Adipose tissue (tissue), 3 donors: ENCODE data around the gene MRPL10. TPM values are rescaled to one million over a fixed set of nuclear protein-coding genes. Genes with fewer than 3 reads are reported as not detected.

Experiments used
- H3K27ac ChIP-seq: one replicate; pipeline ENCODE4 v1.5.1; 2013; ENCODE audit warnings: low read depth, low read length
- WGBS, 3 donors: extraction: QIAGEN DNeasy Blood & Tissue Kit; methylation state at CpG; one replicate each; pipeline ENCODE4 v1.1.7; 2013; 5-methylcytosine and 5-hydroxymethylcytosine counted together
- polyA plus RNA-seq, 3 donors: library from polyadenylated mRNA; stranded (reverse); fragments of 200-250 nt; gene quantifications; one replicate each; pipeline ENCODE4 v1.2.3, GENCODE V29; 2013
- donor health status: healthy with polysubstance abuse.
- donor health status: Bipolar disorder and iron deficiency.
- donor health status: healthy.

MRPL10 gene
- polyA plus RNA-seq, 3 donors = 42.3 to 52.0 (median 44.2) TPM

DNA sequence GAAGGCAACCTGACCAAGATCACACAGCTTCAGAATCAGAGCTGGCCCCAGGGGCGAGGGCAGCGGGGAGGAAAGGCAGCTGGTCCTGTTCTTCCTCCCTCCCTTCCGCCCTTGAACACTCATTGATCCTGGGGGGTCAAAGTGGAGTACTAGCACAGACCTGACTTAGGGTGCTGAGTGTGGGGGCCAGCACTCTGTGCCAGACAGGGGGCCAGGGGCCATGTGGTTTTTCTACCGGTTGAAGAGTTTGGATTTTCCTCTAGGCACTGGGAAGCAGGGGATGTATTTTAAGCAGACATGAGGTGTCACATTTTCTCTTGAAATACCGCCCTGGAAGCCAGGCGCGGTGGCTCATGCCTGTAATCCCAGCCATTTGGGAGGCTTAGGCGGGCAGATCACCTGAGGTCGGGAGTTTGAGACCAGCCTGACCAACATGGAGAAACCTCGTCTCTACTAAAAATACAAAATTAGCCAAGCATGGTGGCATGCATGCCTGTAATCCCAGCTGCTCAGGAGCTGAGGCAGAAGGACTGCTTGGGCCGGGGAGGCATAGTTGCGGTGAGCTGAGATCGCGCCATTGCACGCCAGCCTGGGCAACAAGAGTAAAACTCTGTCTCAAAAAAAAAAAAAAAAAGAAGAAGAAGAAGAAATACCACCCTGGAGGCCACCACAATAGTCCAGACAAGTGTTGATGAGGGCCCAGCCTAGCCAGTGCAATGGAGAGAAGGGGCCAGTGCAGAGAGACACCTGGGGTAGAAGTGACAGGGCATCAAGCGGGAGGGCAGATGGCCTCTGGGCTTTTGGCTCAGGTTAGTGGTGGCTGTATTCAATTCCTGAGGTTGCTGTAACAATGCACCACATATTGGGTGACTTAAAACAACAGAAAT, 25.1 kb downstream of the MRPL10 start:
- no peak overlapping the region for H3K27ac ChIP-seq
- WGBS, 3 donors = 86 to 91% (median 90%) methylated on average over 16 of the region's 16 CpGs

DNA sequence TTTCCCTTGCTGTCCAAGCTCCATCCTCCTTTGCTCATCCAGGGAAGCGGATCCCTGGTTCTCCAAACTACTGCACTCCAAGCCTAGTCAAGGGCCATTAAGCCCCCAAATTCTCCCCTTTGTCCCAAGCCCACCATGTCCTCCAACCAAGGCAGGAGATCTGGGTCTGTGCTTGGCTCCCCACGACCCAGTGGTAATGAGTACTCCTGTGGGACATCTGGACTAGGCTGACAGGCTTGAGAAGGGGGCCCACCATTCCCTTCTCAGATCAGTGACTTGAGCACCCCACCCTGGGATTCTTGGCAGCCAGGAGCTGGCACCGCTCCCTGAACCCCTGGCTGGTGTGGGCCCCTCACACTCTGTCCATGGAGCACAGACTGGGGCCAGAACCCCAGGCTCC, 26.9 kb downstream of the MRPL10 start:
- no peak overlapping the region for H3K27ac ChIP-seq
- 57 to 69% (median 61%) methylated on average over 3 of the region's 3 CpGs for WGBS, 3 donors

DNA sequence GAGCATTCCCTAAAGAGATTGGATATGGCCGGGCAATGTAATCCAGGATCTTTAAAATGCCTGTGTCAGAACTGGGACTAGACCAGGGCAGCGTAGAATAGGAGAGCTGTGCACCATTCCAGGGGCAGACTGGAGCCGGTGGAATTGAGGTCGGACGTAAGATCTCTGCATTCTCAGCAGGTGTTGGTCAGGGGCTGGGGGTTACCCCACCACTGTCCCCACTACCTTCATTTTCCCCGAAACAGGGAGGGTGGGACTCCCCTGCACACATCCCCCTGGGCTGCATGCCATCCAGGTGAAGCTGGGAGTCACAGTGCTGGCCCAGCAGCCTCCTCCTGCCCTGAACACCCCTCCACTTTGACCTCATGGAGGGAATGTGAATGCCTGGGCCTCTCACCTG, 27.6 kb downstream of the MRPL10 start:
- 74 to 83% (median 75%) methylated on average over 6 of the region's 6 CpGs for WGBS, 3 donors
- H3K27ac ChIP-seq = no peak overlapping the region

DNA sequence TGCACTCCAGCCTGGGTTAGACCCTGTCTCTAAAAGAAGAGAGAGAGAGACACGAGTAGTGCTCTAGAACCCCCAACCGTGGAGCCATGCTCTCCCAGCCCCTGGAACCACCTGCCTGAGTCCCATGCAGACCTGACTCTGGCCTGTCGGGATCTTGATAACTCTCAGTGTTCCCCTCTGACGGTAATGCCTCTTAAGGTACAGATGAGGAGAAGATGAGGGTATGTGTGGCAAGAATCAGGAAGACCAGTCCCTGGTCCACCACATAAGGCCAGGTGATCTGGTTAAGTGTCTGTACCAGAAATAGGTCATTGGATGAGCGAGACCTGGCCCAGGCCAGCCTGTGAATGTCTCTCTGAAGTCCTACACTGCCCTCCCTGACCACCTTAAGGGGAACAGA, 28.1 kb downstream of the MRPL10 start:
- no peak overlapping the region for H3K27ac ChIP-seq
- 53 to 71% (median 62%) methylated on average over 5 of the region's 5 CpGs for WGBS, 3 donors

DNA sequence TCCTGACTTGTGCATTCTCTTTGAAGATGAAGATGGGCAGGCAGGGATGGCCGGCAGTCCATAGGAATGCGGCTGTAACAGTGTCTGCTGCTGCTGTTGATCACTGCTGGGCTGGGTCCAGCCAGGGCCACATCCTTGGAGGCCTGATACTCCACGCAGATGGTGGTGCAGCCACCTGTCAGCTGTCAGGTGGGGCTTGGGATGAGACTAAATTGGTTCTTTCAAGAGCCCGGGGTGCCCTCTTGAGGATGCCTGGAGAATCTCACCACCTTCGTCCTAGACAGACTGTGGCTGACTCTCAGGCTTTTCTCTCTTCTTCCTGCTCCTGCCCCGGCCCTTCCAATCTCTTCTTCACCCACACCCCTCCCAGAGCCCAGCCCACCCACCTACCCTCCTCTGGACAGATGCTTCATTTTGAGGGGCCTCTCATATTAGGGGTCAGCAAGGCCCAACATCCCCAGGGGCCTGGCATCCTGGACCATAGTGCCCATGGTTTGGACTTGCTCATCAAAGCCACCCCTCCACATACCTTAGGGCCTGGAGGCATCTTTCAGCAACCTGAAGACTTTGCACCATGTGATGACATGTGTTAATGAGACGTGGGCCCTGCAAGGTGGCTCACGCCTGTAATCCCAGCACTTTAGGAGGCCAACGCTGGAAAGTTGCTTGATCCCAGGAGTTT, 28.9 kb downstream of the MRPL10 start:
- H3K27ac ChIP-seq = no peak overlapping the region
- 29 to 37% (median 34%) methylated on average over 9 of the region's 9 CpGs for WGBS, 3 donors

DNA sequence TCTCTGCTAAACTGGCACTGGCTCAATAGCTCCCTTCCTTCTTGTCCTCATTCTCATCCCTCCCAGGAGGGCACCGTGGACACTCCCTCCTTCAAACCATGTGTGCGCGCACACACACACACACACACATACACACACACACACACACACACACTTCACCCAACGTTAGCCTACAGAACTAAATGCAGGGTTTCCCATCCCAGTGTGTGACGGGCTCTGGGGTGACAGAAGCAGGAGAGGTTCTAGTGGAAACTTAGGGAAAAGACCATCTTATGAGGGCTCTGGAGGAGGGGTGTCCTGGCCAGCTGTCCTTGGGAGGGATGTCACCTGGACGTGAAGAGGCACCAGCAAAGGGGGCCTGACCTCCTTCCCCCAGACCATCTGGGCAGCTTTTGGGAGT, 29.4 kb downstream of the MRPL10 start:
- H3K27ac ChIP-seq = no peak overlapping the region
- WGBS, 3 donors = 45 to 62% (median 48%) methylated on average over 6 of the region's 6 CpGs

DNA sequence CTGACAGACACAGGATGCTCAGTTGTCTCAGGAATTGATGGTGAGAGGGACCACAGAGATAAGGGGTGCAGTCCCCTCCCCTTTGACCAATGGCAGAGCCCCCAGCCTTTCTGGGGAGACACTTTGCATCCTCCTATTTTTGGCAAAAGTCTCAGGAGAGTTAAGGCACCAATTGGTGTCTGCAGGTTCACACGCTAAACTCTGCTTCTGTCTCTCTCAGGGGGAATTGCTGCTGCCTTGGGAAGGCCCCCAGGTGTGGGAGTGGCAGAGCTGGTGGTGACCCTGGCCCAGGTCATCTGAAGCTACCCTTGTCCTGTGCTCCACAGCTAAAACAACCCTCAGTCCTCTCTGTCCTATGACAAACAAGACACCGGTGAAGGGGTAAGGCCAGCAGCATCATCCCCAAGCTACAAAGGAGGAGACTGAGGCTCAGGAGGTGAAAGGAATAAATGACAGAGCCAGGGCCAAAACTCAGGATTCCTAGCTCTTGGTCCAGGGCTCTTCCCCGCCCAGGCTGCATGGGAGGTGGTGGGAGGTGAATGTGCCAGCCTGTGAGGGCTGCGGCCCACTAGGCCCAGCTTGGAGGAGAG, 30.1 kb downstream of the MRPL10 start:
- 86 to 92% (median 88%) methylated on average over 4 of the region's 4 CpGs for WGBS, 3 donors
- H3K27ac ChIP-seq = no peak overlapping the region

DNA sequence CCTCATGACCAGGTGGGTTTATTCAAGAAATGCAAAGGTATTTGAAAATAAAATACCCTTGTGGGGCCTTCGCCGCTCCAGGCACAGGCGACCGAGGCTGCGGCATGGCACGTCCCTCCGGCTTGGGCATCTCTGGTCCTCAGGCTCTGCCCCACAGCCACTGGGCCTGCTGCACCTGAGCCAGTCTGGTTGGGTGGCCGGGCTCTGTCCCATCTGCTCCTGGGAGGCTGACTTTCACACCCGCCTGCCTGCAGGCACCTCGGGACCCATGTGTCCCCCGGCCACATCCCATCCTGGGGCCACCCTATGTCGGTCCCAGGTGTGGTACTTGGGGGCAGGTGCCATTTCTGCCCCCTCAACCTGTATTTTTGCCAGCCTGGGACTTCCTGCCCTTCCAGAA, 30.7 kb downstream of the MRPL10 start:
- no peak overlapping the region for H3K27ac ChIP-seq
- WGBS, 3 donors = 80 to 86% (median 85%) methylated on average over 12 of the region's 12 CpGs

DNA sequence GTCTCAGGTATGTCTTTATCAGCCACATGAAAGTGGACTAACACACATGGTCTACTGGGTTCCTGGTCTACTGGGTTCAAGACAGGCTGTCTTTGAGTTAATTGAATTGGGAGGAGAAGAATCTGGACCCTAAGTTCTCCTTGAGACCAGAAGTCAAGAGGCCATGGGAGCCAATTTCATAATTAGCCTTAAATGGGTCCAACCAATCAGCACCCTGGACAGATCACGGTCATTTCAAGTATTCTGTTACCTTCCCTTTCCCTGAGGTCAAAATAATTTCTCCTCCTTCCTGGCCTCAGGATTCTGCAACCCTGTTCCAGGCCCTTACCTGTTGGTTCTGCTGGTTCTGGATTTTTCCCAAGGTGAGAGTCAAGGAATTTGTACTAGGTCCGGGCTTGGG, 33.5 kb downstream of the MRPL10 start:
- whole genome bisulfite sequencing, 3 donors = 50 to 62% (median 60%) methylated on average over 2 of the region's 2 CpGs
- H3K27ac ChIP-seq = no peak overlapping the region

DNA sequence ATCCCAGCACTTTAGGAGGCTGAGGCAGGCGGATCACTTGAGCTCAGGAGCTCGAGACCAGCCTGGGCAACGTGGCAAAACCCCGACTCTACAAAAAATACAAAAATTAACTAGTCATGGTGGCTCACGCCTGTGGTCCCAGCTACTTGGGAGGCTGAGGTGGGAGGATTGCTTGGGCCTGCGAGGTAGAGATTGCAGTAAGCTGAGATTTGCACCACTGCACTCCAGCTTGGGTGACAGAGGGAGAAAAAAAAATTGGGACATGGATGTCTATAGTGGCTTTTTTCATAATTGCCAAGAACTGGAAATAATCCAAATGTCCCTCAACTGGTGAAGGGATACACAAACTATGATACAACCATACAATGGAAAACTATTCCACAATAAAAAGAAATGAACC, 38.4 kb downstream of the MRPL10 start:
- WGBS, 3 donors = 62 to 73% (median 68%) methylated on average over 6 of the region's 6 CpGs
- H3K27ac ChIP-seq = no peak overlapping the region

DNA sequence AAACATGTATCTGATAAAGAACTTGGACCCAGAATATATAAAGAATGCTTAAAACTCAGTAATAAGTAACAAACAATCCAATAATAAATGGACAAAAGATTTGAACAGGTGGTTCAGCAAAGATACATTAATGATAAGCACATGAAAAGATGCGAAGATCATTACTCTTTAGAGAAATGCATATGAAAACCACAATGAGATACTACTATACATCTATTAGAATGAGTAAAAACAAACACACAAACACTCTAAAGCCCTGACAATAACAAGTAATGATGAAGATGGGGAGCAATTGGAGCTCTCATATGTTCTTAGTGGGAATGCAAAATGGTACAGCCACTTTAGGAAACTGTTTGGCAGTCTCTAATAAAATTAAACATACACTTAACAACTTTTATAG, 38.9 kb downstream of the MRPL10 start:
- WGBS, 3 donors = 65 to 86% (median 78%) methylated on average over 1 of the region's 1 CpG
- H3K27ac ChIP-seq = no peak overlapping the region

DNA sequence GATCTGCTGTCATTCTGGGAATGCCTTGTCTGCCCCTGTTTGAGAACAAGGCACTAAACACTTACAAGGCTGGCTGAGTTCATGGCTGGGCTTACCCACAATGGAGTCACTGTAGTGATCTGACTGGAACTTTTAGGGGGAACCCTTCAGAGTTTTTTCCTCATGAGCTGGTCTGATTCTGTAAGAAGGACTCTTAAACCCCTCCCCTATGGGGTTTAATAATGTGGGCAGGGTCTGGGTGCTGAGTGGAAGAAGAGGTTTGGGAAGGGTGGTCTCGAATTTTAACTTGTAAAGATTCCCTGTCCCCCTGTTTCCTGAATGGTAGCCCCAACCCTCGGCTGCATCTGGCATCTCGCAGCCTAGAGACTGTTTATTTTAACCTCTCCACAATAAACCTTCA, 40.3 kb downstream of the MRPL10 start:
- WGBS, 3 donors = 29 to 40% (median 38%) methylated on average over 3 of the region's 3 CpGs

DNA sequence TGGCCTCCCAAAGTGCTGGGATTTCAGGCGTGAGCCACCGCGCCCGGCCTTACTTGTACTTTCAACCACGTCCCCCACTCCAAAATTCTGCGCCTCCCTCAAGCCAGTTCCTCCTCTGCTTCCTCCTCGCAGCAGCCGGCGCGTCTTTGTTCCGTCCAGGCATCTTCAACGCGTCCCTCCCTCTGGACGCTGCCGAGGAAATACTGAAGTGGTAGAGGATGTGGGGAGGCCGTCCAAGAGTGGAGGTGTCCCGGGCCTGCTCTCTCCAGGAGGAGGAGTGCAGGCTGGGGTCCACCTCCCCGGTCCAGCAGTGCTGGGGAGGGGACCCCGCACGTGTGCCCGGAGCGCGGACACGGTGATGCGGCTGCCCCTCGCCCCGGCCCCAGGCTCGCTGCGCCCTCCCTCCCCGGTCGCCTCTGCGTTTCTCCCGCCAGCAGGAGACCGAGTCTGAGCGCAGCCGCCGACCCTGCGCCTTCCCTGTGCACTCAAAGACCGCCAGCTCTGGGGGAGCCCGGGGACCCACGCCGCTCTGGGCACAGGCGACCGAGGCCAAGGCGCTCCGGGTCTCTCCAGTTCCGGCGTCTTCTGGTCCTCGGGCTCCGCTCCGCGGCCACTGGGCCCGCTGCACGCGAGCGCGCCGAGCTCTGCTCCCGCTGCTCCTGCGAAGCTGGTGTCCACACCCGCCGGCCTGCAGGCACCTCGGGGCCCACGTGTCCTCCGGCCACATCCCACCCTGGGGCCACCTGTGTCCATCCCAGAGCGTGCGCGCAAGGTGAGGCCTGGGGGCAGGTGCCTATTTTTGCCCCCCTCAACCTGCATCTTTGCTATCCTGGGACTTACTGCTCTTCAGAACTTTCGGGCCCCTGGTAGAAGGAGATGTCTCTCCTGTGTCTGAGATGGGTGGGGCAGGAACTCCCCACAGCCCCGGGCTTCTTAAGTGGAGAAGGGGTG, 41.5 kb downstream of the MRPL10 start:
- no peak overlapping the region for H3K27ac ChIP-seq
- WGBS, 3 donors = 1 to 3% (median 2%) methylated on average over 53 to 70 of the region's 70 CpGs

More for the DNA sequence above, 40.3 kb downstream of the MRPL10 start:
- H3K27ac ChIP-seq = no peak overlapping the region

DNA sequence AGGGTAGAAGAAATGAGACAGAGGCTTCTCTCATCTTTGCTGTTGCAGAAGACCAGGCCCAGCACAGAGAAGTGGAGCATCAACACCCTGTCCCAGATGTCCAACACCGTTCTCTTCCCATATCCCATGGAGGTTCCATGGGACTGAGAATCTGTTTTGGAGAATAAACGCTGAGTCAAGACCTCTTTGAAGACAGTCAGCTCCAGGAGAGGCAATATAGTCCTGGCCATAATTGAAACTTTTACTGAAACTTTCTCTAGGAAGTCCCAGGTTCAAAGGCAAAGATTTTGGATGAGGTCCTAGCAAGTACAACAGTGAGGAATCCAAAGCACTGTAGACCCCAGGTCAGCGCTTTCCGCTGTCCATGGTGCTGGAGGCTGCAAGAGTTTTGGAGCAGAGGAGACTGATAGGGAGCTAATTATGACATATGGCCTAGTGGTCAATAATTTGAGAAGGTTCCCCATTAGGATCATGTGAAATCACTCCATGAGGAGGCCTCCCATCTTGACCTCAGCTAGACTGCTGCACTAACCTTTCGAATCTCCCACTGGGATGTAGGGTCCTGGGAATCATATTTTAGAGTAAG, 45.7 kb downstream of the MRPL10 start:
- WGBS, 3 donors = 25 to 43% (median 41%) methylated on average over 5 of the region's 5 CpGs
- no peak overlapping the region for H3K27ac ChIP-seq

DNA sequence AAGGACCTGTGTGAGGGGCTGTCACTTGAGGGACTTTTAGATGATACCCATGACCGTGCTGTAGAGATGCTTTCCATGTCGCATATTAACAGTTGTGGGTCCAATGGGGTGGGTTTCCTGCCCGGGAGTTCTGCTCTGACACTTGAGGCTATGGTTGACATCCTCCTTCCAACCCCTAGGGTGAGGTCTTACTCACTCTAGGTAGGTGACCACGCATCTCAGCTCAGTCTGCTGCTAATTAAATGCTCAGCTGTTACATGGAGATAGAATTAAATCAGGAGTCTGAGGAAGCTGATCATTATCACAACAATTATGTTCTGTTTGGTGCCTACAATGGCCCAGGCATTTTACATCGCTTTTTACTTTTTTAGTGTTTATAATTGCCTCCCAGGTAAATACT, 49.9 kb downstream of the MRPL10 start:
- H3K27ac ChIP-seq = no peak overlapping the region
- WGBS, 3 donors = 64 to 72% (median 67%) methylated on average over 5 of the region's 5 CpGs

DNA sequence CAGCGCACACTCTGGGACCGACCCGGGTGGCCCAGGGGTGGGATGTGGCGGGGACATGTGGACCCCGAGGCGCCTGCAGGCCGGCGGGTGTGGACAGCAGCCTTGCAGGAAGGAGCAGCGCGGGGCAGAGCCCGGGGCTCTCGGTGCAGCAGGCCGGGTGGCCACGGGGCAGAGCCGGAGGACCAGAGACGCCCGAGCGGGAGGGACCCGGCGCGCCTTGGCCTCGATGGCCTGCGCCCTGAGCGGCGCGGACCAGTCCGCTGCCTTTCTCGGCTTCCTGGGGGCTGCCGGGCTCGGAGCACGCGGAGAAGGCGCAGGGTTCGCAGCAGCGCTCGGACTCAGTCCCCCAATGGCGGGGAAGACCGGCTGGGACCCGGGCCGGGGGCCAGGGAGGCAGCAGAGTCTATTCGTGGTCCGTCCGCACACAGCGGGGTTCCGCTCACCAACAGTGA, 53.1 kb downstream of the MRPL10 start:
- 19 to 33% (median 27%) methylated on average over 24 to 45 of the region's 45 CpGs for WGBS, 3 donors
- H3K27ac ChIP-seq = no peak overlapping the region

DNA sequence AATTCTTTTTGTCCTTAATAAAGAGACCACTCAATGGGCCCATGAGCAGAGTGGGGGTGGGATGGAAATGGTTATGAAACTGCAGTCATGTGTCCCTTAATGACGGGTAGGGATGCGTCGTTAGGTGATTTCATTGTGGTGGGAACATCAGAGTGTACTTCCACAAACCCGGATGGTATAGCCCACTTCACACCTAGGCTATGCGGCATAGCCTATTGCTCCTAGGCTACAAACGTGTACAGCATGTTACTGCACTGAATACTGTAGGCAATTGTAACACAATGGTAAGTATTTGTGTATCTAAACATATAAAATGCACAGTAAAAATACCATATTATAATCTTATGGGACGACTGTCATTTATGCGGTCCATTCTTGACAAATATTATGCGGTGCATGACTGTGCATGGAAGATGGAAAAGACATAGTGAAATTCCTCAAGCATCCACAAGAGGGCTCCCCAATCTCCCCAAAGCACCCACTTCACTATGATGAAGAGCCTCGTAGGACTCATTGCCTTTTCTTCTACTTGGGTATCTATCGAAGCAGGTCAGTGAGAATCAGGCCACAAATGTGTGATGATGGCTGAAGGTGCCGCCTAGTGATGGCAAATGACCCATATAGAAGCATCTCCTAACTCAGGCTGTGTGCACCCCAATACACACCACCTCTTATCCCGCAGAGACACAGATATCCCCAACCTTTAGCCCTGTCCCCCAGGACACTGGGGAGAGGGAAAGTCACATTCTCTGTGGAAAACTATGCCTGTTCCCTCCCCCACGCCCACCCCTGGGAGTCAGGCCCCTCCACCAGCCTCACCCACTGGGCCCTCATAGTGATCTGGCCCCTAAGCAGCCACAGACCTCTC, 54.8 kb downstream of the MRPL10 start:
- H3K27ac ChIP-seq = no peak overlapping the region
- 32 to 42% (median 41%) methylated on average over 14 of the region's 14 CpGs for WGBS, 3 donors
